ENCODE results near the gene KMT2E.
A peak's percentile ranks its signal among the peaks of the same experiment; 100 is the strongest.

KMT2E gene

GRCh38 chr7:105009667-105010503 lies 4.1 kb upstream of the KMT2E start:
- no peak for DNase-seq

GRCh38 chr7:105010504-105011130 lies 3.4 kb upstream of the KMT2E start:
- DNase-seq = no peak

- no peak for DNase-seq
Measured at GRCh38 chr7:105011141-105011830, 2.7 kb upstream of the KMT2E start.

- peak; percentile 12 for DNase-seq
Measured at GRCh38 chr7:105011831-105012502, 2.0 kb upstream of the KMT2E start.

- peak; percentile 100 for DNase-seq
Measured at GRCh38 chr7:105012503-105013220, 1.3 kb upstream of the KMT2E start.

GRCh38 chr7:105013221-105013815 lies 687 bp upstream of the KMT2E start:
- peak; percentile 93 for DNase-seq

GRCh38 chr7:105014693-105015389 lies 836 bp downstream of the KMT2E start:
- peak; percentile 43 for DNase-seq

- DNase-seq = no peak
Measured at GRCh38 chr7:105015390-105015965, 1.5 kb downstream of the KMT2E start.

- no peak for DNase-seq
Measured at GRCh38 chr7:105016068-105016708, 2.2 kb downstream of the KMT2E start.

GRCh38 chr7:105016709-105017656 lies 3.0 kb downstream of the KMT2E start:
- DNase-seq = no peak

GRCh38 chr7:105017657-105018365 lies 3.8 kb downstream of the KMT2E start:
- DNase-seq = no peak

GRCh38 chr7:105019269-105019668 lies 5.3 kb downstream of the KMT2E start:
- DNase-seq = no peak

- DNase-seq = no peak
Measured at GRCh38 chr7:105020926-105021325, 6.9 kb downstream of the KMT2E start.

- no peak for DNase-seq
Measured at GRCh38 chr7:105021352-105021751, 7.3 kb downstream of the KMT2E start.

- no peak for DNase-seq
Measured at GRCh38 chr7:105021967-105022366, 8.0 kb downstream of the KMT2E start.

GRCh38 chr7:105022458-105022857 lies 8.5 kb downstream of the KMT2E start:
- no peak for DNase-seq

- no peak for DNase-seq
Measured at GRCh38 chr7:105024734-105025133, 10.7 kb downstream of the KMT2E start.

- no peak for DNase-seq
Measured at GRCh38 chr7:105026750-105027149, 12.7 kb downstream of the KMT2E start.
